Right lobe of liver (tissue), 4 donors: Measurements from ENCODE around the gene CEP63.

Experiments
- POLR2A ChIP-seq: fragments of 450-650 bp; IDR thresholded peaks from one replicate; pipeline ENCODE4 v1.6.1; 2017; ENCODE audit warnings: antibody characterized with exemption, mild to moderate bottlenecking
- TF ChIP-seq, protein P1 (sequence below), 4 donors: fragments of 200-600 bp in 3 of 4; fragments of 450-650 bp in 1 of 4; IDR thresholded peaks; one replicate each; pipeline versions ENCODE4 v1.5.1 to v1.8.0; 2016 to 2022; ENCODE audit warnings: antibody characterized with exemption in 4 of 4, mild to moderate bottlenecking in 2 of 4
- donor health status: DM: no; HTN: no; CAD: no.
- donor health status: DM: no; HTN: no; CAD: no.
- donor health status: DM: no; HTN: yes; CAD: no.

DNA sequence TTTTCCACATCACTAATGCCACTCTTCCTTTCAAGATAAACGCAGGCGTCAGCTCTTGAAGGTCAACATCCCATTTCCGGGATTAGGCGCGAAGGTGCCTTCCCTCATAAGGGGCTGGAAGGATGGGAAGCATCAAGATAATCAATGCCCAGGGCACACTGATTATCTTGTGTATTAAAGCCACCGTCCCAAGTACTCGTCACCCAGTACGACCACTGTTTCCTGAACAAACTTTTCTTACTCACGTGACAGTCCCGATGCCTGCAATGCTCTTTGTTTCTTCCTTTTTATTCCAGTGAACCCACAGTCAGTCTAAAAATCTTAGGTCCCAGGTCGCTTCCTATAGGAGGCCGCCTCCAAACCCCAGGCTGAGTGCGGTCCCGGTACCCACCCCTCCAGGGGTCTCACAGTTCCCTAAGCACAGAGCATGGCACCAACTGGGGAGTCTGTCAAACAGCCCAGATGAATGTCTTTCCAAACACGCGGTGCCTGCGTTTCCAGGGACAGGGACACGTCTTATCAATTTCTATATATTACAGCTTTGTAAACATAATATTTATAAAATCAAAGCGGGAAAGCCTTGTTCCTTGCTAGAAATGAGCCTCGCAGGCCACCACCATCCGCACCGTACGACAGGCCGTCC, 661 bp upstream of the CEP63 start:
- TF ChIP-seq POLR2A, result no peak
- TF ChIP-seq, protein P1, sequence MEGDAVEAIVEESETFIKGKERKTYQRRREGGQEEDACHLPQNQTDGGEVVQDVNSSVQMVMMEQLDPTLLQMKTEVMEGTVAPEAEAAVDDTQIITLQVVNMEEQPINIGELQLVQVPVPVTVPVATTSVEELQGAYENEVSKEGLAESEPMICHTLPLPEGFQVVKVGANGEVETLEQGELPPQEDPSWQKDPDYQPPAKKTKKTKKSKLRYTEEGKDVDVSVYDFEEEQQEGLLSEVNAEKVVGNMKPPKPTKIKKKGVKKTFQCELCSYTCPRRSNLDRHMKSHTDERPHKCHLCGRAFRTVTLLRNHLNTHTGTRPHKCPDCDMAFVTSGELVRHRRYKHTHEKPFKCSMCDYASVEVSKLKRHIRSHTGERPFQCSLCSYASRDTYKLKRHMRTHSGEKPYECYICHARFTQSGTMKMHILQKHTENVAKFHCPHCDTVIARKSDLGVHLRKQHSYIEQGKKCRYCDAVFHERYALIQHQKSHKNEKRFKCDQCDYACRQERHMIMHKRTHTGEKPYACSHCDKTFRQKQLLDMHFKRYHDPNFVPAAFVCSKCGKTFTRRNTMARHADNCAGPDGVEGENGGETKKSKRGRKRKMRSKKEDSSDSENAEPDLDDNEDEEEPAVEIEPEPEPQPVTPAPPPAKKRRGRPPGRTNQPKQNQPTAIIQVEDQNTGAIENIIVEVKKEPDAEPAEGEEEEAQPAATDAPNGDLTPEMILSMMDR (IDR thresholded peaks at IDR 0.05), result no peak
